ENCODE results near the gene SYT10.
"Not testable (repeated sequence)": the region's sequence is repeated elsewhere in the genome, so short reads cannot be mapped to it uniquely, and the experiment has no call there.

The SYT10 gene

GRCh38 chr12:33357181-33357580, 82.4 kb downstream of the SYT10 start:
- DNase-seq (ENCODE audit: low read depth in 4 of 4, low spot score in 1 of 4) = no peak

- DNase-seq (ENCODE audit: low read depth in 4 of 4, low spot score in 1 of 4) = no peak
Measured at GRCh38 chr12:33349791-33350190, 89.8 kb downstream of the SYT10 start.

GRCh38 chr12:33331961-33332398, 107.6 kb downstream of the SYT10 start:
- not testable (repeated sequence) for DNase-seq (ENCODE audit: low read depth in 4 of 4, low spot score in 1 of 4)

- no peak for DNase-seq (ENCODE audit: low read depth in 4 of 4, low spot score in 1 of 4)
Measured at GRCh38 chr12:33330940-33331339, 108.7 kb downstream of the SYT10 start.

Measured in stimulated activated CD4-positive, alpha-beta T cell treated with anti-CD3 and anti-CD28 coated beads, Interleukin-1b, Interleukin-23, amount 100 ng/mL, for 24 hours (primary cell).